PC-3 (cell line): Measurements from ENCODE around the gene THRB. TPM values are rescaled to one million over a fixed set of nuclear protein-coding genes. Genes with fewer than 3 reads are reported as not detected.

ENCODE experiments used
- ATAC-seq: fragments of 200-7000 bp; cut with Tn5 transposase; 2 replicates; pipeline ENCODE4 v1.9.1; 2020; ENCODE audit warnings: mild to moderate bottlenecking, moderate library complexity
- BruUV-seq: library from RNA; stranded (reverse); fragments of 400-500 nt; replicated peaks from 2 replicates; lab custom pipeline; 2021; lab: Mats Ljungman, UMichigan
- CTCF ChIA-PET: fragments of 300-600 bp; sonication (Branson Sonifier 250); formaldehyde crosslinking; loops from one replicate; lab custom pipeline; 2022; ENCODE audit warnings: antibody characterized with exemption; lab: Charles Lee
- POLR2A ChIA-PET: fragments of 300-600 bp; sonication (Branson Sonifier 250); formaldehyde crosslinking; loops from one replicate; lab custom pipeline; 2022; ENCODE audit warnings: antibody characterized with exemption; ENCODE audit not compliant: unreplicated experiment; lab: Charles Lee
- DNase-seq: peaks from one replicate; pipeline ENCODE4 v3.0.0-alpha.2; 2015
- H2AFZ ChIP-seq: fragments of 300-600 bp; sonication (generic); 2 replicates; pipeline ENCODE4 v1.6.0; 2016; ENCODE audit warnings: antibody characterized with exemption, low read length
- H3F3A ChIP-seq: fragments of 300-600 bp; sonication (generic); one replicate; pipeline ENCODE4 v1.6.0; 2017; ENCODE audit warnings: antibody characterized with exemption, low read length, control low read depth, mild to moderate bottlenecking; ENCODE audit not compliant: unreplicated experiment
- H3K27ac ChIP-seq: fragments of 300-600 bp; sonication (generic); 2 replicates; pipeline ENCODE4 v1.5.1; 2016; ENCODE audit warnings: mild to moderate bottlenecking, low read length
- H3K27me3 ChIP-seq: fragments of 300-600 bp; sonication (generic); 2 replicates; pipeline ENCODE4 v1.6.1; 2016; ENCODE audit warnings: low read length, mixed read lengths
- H3K36me3 ChIP-seq: fragments of 300-600 bp; sonication (generic); 2 replicates; pipeline ENCODE4 v1.6.1; 2016; ENCODE audit warnings: low read depth, mixed run types, low read length, mixed read lengths
- H3K4me1 ChIP-seq: fragments of 300-600 bp; sonication (generic); 2 replicates; pipeline ENCODE4 v1.5.1; 2016; ENCODE audit warnings: low read length; ENCODE audit not compliant: insufficient read depth
- H3K4me2 ChIP-seq: fragments of 300-600 bp; sonication (generic); 2 replicates; pipeline ENCODE4 v1.6.0; 2016; ENCODE audit warnings: low read length
- H3K4me3 ChIP-seq: fragments of 300-600 bp; sonication (generic); 2 replicates; pipeline ENCODE4 v1.5.1; 2016; ENCODE audit warnings: mild to moderate bottlenecking, low read length, mixed read lengths
- H3K79me2 ChIP-seq: fragments of 300-600 bp; sonication (generic); 2 replicates; pipeline ENCODE4 v1.6.1; 2017; ENCODE audit warnings: low read length, mixed read lengths
- H3K9ac ChIP-seq: fragments of 300-600 bp; sonication (generic); 2 replicates; pipeline ENCODE4 v1.6.0; 2016; ENCODE audit warnings: mild to moderate bottlenecking, low read length
- H3K9me2 ChIP-seq: fragments of 300-600 bp; sonication (generic); replicated peaks from 2 replicates; pipeline ENCODE4 v1.6.1; 2016; ENCODE audit warnings: mixed run types, low read length, mixed read lengths
- H3K9me3 ChIP-seq: fragments of 300-600 bp; sonication (generic); 2 replicates; pipeline ENCODE4 v1.6.1; 2016; ENCODE audit warnings: low read length, mixed read lengths
- H4K20me1 ChIP-seq: fragments of 300-600 bp; sonication (generic); 2 replicates; pipeline ENCODE4 v1.6.1; 2016; ENCODE audit warnings: low read length, mixed read lengths
- CTCF ChIP-seq: fragments of 300-600 bp; sonication (generic); conservative IDR thresholded peaks from 2 replicates; pipeline ENCODE4 v1.5.1; 2017; ENCODE audit warnings: antibody characterized with exemption, low read depth, mild to moderate bottlenecking, low read length
- EZH2 ChIP-seq: fragments of 300-600 bp; sonication (generic); IDR thresholded peaks from one replicate; pipeline ENCODE4 v1.6.1; 2017; ENCODE audit warnings: antibody characterized with exemption, mild to moderate bottlenecking, low read length; ENCODE audit not compliant: unreplicated experiment
- EZH2phosphoT487 ChIP-seq: fragments of 300-600 bp; sonication (generic); IDR thresholded peaks from 2 replicates; pipeline ENCODE4 v1.6.1; 2018; ENCODE audit warnings: mild to moderate bottlenecking, antibody characterized with exemption, low read length, borderline replicate concordance
- intact Hi-C: fragments of 100-400 bp; cut with micrococcal nuclease; formaldehyde crosslinking; loops from 2 replicates; pipeline ENCODE4 v1.9.0; 2023
- total RNA-seq: library from RNA; depleted of rRNA; stranded (reverse); fragments of >200 nt; gene quantifications from 2 replicates; pipeline ENCODE4 v1.2.3, GENCODE V29; 2014

THRB gene
- total RNA-seq, 1 experiment from 2014 or later, result 9.7 TPM

- Histone ChIP-seq H2AFZ (no peak overlapping the region), H3K27me3 (no peaks in the 10 kb centered on the region), H3K4me3 (no peak overlapping the region), H3K9ac (no peak overlapping the region), H3K79me2 (peaks cover 8% of the 10 kb centered on the region), H3F3A (no peaks in the 10 kb centered on the region), H3K4me1 (peaks cover 14% of the 10 kb centered on the region), H3K27ac (no peak overlapping the region), H4K20me1 (no peaks in the 10 kb centered on the region), H3K36me3 (no peaks in the 10 kb centered on the region), H3K9me2 (no peaks in the 10 kb centered on the region), H3K4me2 (no peak overlapping the region), H3K9me3 (no peaks in the 10 kb centered on the region)
- no TSS peak for BruUV-seq
- intact Hi-C loops, result no loop called here
- no peak for DNase-seq
- no peak for TF ChIP-seq EZH2
- TF ChIP-seq CTCF, result no peak
- no peak for TF ChIP-seq EZH2phosphoT487
- ATAC-seq, result no peak
- ChIA-PET POLR2A (no interaction called here), CTCF (no interaction called here)
These were observed 14.2 kb downstream of the THRB start for GRCh38 chr3:24480497-24480896.

GRCh38 chr3:24479816-24480215 is 14.8 kb downstream of the THRB start:
- intact Hi-C loops, result no loop called here
- Histone ChIP-seq H3K79me2 (peaks cover 2% of the 10 kb centered on the region), H2AFZ (no peak overlapping the region), H3K27me3 (no peaks in the 10 kb centered on the region), H4K20me1 (no peaks in the 10 kb centered on the region), H3K27ac (no peak overlapping the region), H3K9me2 (no peaks in the 10 kb centered on the region), H3K4me2 (no peak overlapping the region), H3K9ac (no peak overlapping the region), H3K4me3 (no peak overlapping the region), H3K9me3 (no peaks in the 10 kb centered on the region), H3K4me1 (peaks cover 14% of the 10 kb centered on the region), H3F3A (no peaks in the 10 kb centered on the region), H3K36me3 (no peaks in the 10 kb centered on the region)
- DNase-seq (peak; percentile 37), ATAC-seq (no peak)
- no TSS peak for BruUV-seq
- POLR2A ChIA-PET, result no interaction called here
- CTCF ChIA-PET, result no interaction called here
- TF ChIP-seq CTCF (no peak), EZH2 (no peak), EZH2phosphoT487 (no peak)

- no peak overlapping the region for H3K4me2 ChIP-seq
- no peak overlapping the region for H3K9ac ChIP-seq
- no peaks in the 10 kb centered on the region for H3K36me3 ChIP-seq
- ChIA-PET POLR2A (no interaction called here), CTCF (interaction anchor here (0.7 kb wide), 1 partner anchor 203 kb away, joined by 4 read pairs; no protein-coding TSS in a partner anchor)
- H3F3A ChIP-seq, result no peaks in the 10 kb centered on the region
- ATAC-seq (no peak), DNase-seq (no peak)
- H3K79me2 ChIP-seq, result peaks cover 8% of the 10 kb centered on the region
- H4K20me1 ChIP-seq, result no peaks in the 10 kb centered on the region
- no peak overlapping the region for H2AFZ ChIP-seq
- peaks cover 24% of the 10 kb centered on the region for H3K4me1 ChIP-seq
- no peak overlapping the region for H3K4me3 ChIP-seq
- H3K9me2 ChIP-seq, result no peaks in the 10 kb centered on the region
- intact Hi-C loops, result no loop called here
- H3K27me3 ChIP-seq, result no peaks in the 10 kb centered on the region
- no TSS peak for BruUV-seq
- H3K27ac ChIP-seq, result no peak overlapping the region
- TF ChIP-seq CTCF (no peak), EZH2 (no peak)
- H3K9me3 ChIP-seq, result no peaks in the 10 kb centered on the region
These were observed 17.6 kb downstream of the THRB start for GRCh38 chr3:24476871-24477656.
